GM19372 (cell line): ENCODE results near the gene OLFM2.

Experiments
- ATAC-seq: cut with Tn5 transposase; IDR thresholded peaks from one replicate; pipeline ENCODE4 v1.9.1; 2021; ENCODE audit warnings: mild to moderate bottlenecking, low read depth, moderate library complexity; ENCODE audit not compliant: unreplicated experiment

OLFM2 gene

GRCh38 chr19:9912551-9913236 lies 23.6 kb downstream of the OLFM2 start:
- ATAC-seq: no peak

DNA sequence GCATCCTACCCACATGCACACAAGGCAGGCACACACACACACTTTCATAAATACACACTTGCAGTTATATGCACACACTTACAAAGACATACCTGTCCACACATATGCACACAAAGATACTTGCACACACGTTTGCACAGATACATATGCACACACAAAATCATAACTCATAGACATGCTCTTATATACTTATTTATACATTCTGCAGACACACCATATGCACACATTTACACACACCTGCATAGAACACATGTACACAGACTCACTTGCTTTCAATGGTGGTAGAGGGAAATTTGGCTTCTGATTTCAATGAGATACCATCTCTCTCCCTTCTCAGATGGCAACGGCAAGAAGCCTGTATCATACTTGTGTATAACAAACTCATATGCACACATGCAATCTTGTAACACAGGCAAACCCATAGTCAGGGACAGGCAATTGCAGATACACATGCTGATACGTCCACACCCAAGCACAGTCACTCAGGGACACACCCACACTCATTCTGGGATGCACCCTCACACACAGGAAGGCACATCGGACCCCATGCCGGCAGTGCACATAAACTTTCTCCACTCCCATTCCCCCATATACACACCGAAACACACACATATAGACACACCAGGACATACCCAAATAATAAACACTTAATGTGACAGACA lies 24.7 kb downstream of the OLFM2 start:
- no peak for ATAC-seq

DNA sequence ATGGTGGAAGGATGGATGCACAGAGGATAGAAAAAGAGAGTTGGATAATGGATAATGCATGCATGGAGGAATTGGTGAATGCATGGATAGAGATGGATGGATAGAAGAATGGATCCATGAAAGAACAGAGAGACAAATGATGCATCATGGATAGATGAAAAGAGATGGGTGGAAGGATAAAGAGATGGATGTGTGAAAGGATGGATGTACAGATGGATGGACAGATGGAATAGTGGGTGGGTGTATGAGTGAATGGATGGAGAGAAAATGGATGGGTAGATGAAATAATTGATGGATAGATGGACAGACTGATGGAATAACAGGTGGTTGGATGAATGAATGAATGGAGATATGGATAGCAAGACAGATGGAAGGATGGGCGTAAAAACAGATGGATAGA lies 25.7 kb downstream of the OLFM2 start:
- no peak for ATAC-seq

- no peak for ATAC-seq
Observed at GRCh38 chr19:9909251-9909650, 27.1 kb downstream of the OLFM2 start.

- no peak for ATAC-seq
Observed at GRCh38 chr19:9906475-9907087, 29.7 kb downstream of the OLFM2 start.

- no peak for ATAC-seq
Observed at GRCh38 chr19:9903336-9903735, 33.0 kb downstream of the OLFM2 start.

GRCh38 chr19:9901642-9902041 lies 34.7 kb downstream of the OLFM2 start:
- ATAC-seq: no peak

GRCh38 chr19:9901020-9901419 lies 35.3 kb downstream of the OLFM2 start:
- no peak for ATAC-seq

DNA sequence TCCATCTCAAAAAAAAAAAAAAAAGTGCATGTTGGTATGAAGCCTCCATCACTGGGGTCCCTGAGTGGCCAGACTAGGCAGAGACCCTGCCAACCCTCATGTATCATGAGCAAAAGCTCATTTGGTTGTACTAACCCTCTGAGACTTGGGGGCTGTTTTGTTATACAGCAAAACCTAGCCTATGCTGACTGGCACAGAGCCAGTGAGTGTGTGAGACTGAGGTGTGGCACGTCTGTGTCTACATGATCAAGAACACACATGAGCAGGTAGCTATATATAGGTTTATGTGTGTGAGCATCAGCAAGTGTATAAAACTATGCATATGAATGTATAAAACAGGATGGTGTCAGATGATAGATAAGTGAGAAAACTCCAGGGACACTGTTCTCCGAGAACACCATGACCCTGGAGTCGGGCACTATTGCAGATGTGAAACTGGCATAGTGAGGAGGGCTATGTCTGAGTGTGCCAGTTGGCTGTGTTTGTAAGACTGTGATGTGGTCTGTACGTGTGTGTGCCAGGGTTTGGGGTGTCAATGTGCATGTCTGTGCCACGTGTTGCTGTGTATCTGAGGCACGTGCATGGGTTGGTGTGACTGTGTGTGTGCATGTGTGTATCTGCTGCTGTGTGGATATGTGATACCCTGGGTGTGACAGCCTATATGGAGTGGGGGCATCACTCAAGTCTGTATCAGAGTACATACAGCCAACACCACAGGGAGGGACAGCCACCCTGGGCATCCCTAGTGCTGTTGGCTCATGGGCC lies 44.5 kb downstream of the OLFM2 start:
- ATAC-seq: no peak

DNA sequence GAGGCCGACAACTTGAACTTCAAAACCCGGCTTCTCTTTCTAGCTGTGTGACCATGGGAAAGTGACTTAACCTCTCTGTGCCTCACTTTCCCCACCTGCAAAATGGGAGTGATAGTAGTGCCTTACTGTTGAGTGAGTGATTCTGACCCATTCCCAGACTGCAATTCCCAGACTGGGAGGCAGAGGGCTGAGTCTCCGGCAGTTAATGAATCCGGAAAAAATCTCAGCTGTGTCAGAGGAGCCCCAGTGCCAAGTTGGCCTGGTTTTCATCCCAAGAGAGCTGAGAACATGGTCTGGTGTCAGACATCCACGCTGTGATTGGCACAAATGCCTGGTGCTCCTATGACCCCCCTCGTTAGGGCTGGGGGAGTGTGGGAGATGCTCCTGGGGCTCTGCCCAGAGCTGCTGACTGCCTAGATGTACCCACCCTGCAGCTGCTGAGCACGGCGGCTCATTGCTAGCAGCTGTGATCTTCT lies 51.2 kb downstream of the OLFM2 start:
- no peak for ATAC-seq

GRCh38 chr19:9883764-9884163 lies 52.6 kb downstream of the OLFM2 start:
- ATAC-seq: no peak

- ATAC-seq: no peak
Observed at GRCh38 chr19:9883231-9883758, 53.0 kb downstream of the OLFM2 start.

DNA sequence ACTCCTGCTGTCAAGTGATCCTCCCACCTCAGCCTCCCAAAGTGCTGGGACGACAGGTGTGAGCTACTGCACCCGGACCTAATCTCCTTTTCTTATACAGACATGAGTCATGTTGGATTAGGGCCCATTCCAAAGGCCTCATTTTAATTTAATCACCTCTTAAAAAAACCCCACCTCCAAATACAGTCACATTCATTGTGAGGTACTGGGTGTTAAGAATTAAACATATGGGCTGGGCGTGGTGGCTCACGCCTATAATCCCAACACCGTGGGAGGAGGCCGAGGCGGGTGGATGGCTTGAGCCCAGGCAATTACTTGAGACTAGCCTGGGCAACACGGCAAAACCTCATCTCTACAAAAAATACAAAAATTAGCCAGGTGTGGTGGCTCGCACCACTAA lies 54.6 kb downstream of the OLFM2 start:
- no peak for ATAC-seq

DNA sequence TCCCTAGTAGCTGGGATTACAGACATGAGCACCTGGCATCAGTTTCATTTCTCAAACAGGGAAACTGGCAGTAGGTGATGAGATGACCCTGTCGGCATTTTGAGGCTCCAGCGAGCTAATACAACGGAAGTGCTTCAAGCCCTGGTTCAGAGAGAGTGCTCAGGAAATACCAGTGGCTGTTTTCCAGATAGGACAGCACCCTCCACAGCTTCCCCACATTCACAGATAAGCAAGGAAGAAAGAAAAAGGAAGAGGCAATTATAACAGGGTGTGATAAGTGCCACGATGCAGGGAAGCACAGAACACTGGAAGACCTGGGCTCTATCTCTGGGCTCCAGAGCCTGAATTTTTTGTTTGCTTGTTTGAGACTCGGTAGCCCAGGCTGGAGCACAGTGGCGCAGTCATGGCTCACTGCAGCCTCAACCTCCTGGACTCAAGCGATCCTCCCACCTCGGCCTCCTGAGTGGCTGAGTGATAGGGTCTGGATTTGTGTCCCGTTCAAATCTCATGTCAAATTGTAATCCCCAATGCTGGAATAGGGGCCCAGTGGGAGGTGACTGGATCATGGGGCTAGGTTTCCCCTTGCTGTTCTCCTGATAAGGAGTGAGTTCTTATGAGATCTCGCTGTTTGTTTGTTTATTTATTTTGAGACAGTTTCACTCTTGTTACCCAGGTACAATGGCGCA lies 57.7 kb downstream of the OLFM2 start:
- ATAC-seq: no peak

DNA sequence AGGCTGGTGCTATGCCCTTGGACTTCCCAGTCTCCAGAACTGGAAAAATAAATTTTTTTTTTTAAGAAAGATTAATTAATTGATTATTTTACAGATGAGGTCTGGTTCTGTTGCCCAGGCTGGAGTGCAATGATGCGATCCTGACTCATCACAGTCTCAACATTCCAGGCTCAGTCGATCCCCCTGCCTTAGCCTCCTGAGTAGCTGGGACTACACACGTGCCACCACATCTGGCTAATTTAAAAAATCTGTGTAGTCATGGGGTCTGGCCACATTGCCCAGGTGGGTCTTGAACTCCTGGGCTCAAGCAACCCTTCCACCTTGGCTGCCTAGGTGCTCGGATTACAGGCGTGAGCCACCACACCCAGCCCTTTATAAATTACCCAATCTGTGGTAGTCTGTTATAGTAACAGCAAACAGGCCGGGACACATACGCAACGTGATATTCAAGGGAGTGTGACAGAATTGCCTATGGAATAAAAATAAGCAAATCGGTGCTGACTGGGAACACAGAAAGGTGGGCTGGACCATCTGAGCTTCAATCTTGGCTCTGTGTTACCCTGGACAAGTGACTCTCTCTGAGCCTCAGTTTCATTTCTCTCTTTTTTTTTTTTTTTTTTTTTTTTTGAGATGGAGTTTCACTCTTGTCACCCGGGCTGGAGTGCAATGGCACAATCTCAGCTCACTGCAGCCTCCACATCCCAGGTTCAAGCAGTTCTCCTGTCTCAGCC lies 58.4 kb downstream of the OLFM2 start:
- no peak for ATAC-seq

DNA sequence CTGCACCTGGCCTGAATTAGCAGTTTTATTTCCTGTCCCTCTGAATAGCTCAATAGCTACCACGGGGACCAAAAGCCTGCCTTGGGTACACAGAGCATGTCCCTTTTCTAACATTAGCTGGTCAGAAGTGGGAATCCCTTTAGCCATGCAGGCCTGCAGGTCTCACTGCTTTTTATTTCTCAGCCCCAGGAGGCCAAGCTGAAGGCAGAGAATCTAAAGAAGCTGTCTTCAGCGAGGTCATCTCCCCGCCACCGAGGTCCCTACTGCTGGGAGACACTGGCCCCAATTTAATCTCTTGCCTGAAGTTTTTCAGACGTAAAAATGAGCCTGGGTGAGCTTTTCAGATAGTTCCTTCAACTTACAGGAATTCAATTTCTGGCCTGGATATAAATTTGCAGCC lies 60.5 kb downstream of the OLFM2 start:
- no peak for ATAC-seq

DNA sequence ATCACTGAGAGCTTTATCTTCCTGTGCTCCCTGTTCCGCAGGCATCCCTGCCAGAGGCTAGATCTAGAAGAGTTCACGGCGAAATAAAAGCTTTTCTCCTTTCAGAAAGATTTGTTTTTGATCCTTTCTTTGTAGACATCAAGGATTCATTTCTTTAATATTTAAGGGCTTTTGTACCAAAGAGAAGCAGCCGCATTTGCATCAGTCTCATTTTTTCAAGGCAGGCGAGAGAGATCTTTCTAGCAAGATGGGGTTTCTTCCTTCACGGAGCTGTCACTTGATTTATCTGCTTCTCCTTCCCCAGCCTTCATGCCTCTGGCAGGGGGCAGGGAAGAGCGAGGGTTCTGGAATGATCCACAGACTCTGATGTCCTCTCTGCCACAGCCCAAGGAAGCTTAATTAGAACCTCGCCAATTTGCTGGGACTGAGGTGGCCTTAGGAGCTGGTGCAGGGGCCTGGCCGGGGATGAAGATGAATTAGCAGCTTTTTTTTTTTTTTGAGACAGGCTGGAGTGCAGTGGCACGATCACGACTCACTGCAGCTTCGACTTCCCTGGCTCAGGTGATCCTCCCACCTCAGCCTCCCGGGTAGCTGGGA lies 61.2 kb downstream of the OLFM2 start:
- ATAC-seq: no peak

DNA sequence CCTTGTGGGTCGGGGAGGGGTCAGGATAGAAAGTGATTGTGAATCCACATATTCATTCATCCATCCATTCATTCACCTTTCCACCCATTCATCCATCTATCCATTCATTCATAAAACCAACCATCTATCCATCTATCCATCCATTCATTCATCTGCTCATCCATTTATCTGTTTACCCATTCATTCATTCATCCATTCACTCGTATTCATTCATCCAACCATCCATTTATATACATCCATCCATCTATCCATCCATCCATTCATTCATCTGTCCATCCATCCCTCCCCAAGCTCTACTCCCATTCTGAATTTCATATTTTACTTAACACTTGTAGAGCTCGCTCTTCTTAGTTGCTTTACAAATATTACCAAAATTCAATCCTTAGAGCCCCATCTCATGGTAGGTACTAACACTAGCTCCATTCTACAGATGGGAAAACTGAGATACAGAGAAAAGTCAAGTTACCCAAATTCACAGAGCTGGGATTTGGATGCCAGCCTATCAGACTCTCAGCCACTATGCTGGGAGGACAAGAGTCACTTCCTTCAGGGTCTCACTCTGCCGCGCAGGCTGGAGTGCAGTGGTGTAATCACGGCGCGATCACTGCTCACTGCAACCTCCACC lies 63.6 kb downstream of the OLFM2 start:
- no peak for ATAC-seq
